HG02623 (cell line): ENCODE data around the gene CDYL.

Experiments used
- ATAC-seq: cut with Tn5 transposase; IDR thresholded peaks from one replicate; pipeline ENCODE4 v1.9.1; 2021; ENCODE audit warnings: moderate library complexity; ENCODE audit not compliant: unreplicated experiment

The CDYL gene

GRCh38 chr6:4802312-4802935 lies 26.2 kb downstream of the CDYL start:
- ATAC-seq = peak; percentile 60

GRCh38 chr6:4803343-4803744 lies 27.1 kb downstream of the CDYL start:
- no peak for ATAC-seq

- ATAC-seq = no peak
Measured at GRCh38 chr6:4804095-4804494, 27.9 kb downstream of the CDYL start.

- no peak for ATAC-seq
Measured at GRCh38 chr6:4805553-4806336, 29.5 kb downstream of the CDYL start.

- no peak for ATAC-seq
Measured at GRCh38 chr6:4806337-4806725, 30.1 kb downstream of the CDYL start.

- no peak for ATAC-seq
Measured at GRCh38 chr6:4806791-4807190, 30.6 kb downstream of the CDYL start.

GRCh38 chr6:4808396-4808795 lies 32.2 kb downstream of the CDYL start:
- ATAC-seq = no peak

- no peak for ATAC-seq
Measured at GRCh38 chr6:4809999-4810918, 34.1 kb downstream of the CDYL start.

- ATAC-seq = no peak
Measured at GRCh38 chr6:4812068-4812467, 35.9 kb downstream of the CDYL start.

GRCh38 chr6:4813055-4813454 lies 36.9 kb downstream of the CDYL start:
- ATAC-seq = no peak

- no peak for ATAC-seq
Measured at GRCh38 chr6:4814212-4814611, 38.0 kb downstream of the CDYL start.

GRCh38 chr6:4814987-4815386 lies 38.8 kb downstream of the CDYL start:
- ATAC-seq = no peak

- ATAC-seq = no peak
Measured at GRCh38 chr6:4815584-4815983, 39.4 kb downstream of the CDYL start.

GRCh38 chr6:4816904-4817303 lies 40.7 kb downstream of the CDYL start:
- ATAC-seq = no peak

GRCh38 chr6:4817551-4817950 lies 41.3 kb downstream of the CDYL start:
- no peak for ATAC-seq

GRCh38 chr6:4818272-4818938 lies 42.2 kb downstream of the CDYL start:
- ATAC-seq = no peak

GRCh38 chr6:4819706-4820283 lies 43.6 kb downstream of the CDYL start:
- ATAC-seq = no peak

GRCh38 chr6:4820704-4821276 lies 44.6 kb downstream of the CDYL start:
- no peak for ATAC-seq

- no peak for ATAC-seq
Measured at GRCh38 chr6:4822476-4822875, 46.3 kb downstream of the CDYL start.

GRCh38 chr6:4828187-4828698 lies 52.0 kb downstream of the CDYL start:
- ATAC-seq = no peak
